K562 (cell line): Measurements from ENCODE around the gene SOS1. TPM values are rescaled to one million over a fixed set of nuclear protein-coding genes. Genes with fewer than 3 reads are reported as not detected.

Experiments used
- ATAC-seq: fragments of 200-7000 bp; cut with Tn5 transposase; 3 replicates; pipeline ENCODE4 v1.9.1; 2020; ENCODE audit warnings: moderate library complexity
- BruUV-seq: library from RNA; stranded (reverse); fragments of 400-500 nt; replicated peaks from 2 replicates; lab custom pipeline; 2021; lab: Mats Ljungman, UMichigan
- CTCF ChIA-PET: fragments of 300-600 bp; formaldehyde crosslinking; extraction: SDS; loops from one replicate; lab custom pipeline; 2021; ENCODE audit warnings: low intra/inter-chr PET ratio; lab: Yijun Ruan, JAX
- POLR2A ChIA-PET: fragments of 300-600, 350-650 bp; sonication (Branson Sonifier 250); formaldehyde crosslinking; extraction: SDS; loops from one replicate; lab custom pipeline; 2021; ENCODE audit warnings: antibody characterized with exemption, inconsistent platforms; lab: Yijun Ruan, JAX
- DNase-seq, 4 experiments: peaks; one replicate each; pipeline versions ENCODE4 v3.0.0 to v3.0.0-alpha.2; 2011 to 2018; ENCODE audit warnings: low spot score in 3 of 4, mixed read lengths in 3 of 4; ENCODE audit errors: extremely low read depth in 1 of 4
- FAIRE-seq: peaks from 2 replicates; lab custom pipeline; 2011; peaks lifted over from hg19 to GRCh38; lab: Jason Lieb, UNC
- H2AFZ ChIP-seq: 2 replicates; pipeline ENCODE4 v1.6.0; 2011; ENCODE audit warnings: low read depth, low read length, control low read depth, inconsistent platforms
- H3K27ac ChIP-seq: fragments of 200-600 bp; 3 replicates; pipeline ENCODE4 v1.8.0; 2011; ENCODE audit warnings: low read depth, mild to moderate bottlenecking, control low read depth, inconsistent platforms, low read length, moderate library complexity, mixed read lengths; ENCODE audit errors: extremely low read depth
- H3K27me3 ChIP-seq, 2 experiments: fragments of 300-600 bp in 1 of 2; 2 replicates in 1 of 2; 3 replicates in 1 of 2; pipeline versions ENCODE4 v1.6.0 to v1.8.0; 2011; ENCODE audit warnings: inconsistent platforms in 2 of 2, low read length in 2 of 2, mild to moderate bottlenecking in 1 of 2, mixed read lengths in 1 of 2, moderate library complexity in 1 of 2; ENCODE audit not compliant: control insufficient read depth in 2 of 2, insufficient read depth in 2 of 2
- H3K36me3 ChIP-seq: fragments of 300-600 bp; 3 replicates; pipeline ENCODE4 v1.8.0; 2011; ENCODE audit warnings: mild to moderate bottlenecking, low read length, inconsistent platforms; ENCODE audit not compliant: control insufficient read depth, insufficient read depth
- H3K4me1 ChIP-seq, 2 experiments: fragments of 200-600 bp in 1 of 2; replicated peaks in 1 of 2; 2 replicates in 1 of 2; 3 replicates in 1 of 2; pipeline versions ENCODE4 v1.5.1 to v1.8.0; 2011; ENCODE audit warnings: inconsistent platforms in 2 of 2, low read length in 2 of 2, mild to moderate bottlenecking in 1 of 2, mixed read lengths in 1 of 2, moderate library complexity in 1 of 2; ENCODE audit not compliant: control insufficient read depth in 2 of 2, insufficient read depth in 2 of 2
- H3K4me2 ChIP-seq: 2 replicates; pipeline ENCODE4 v1.6.1; 2011; ENCODE audit warnings: low read length, control low read depth, inconsistent platforms, mixed read lengths; ENCODE audit not compliant: insufficient read depth
- H3K4me3 ChIP-seq: fragments of 200-600 bp; sonication (generic), shearing (Covaris generic); 2 replicates; pipeline ENCODE4 v1.5.1; 2016; ENCODE audit warnings: control low read depth, inconsistent platforms
- H3K79me2 ChIP-seq: fragments of 200-600 bp; 3 replicates; pipeline ENCODE4 v1.8.0; 2011; ENCODE audit warnings: low read length, inconsistent platforms; ENCODE audit not compliant: control insufficient read depth, insufficient read depth
- H3K9ac ChIP-seq, 2 experiments: 2 replicates each; pipeline versions ENCODE4 v1.6.0 to v1.6.1; 2011; ENCODE audit warnings: low read depth in 2 of 2, low read length in 2 of 2, control low read depth in 1 of 2, inconsistent platforms in 1 of 2, mild to moderate bottlenecking in 1 of 2, mixed read lengths in 1 of 2; ENCODE audit not compliant: insufficient read depth in 1 of 2
- H3K9me1 ChIP-seq: one replicate; pipeline ENCODE4 v1.6.0; 2011; ENCODE audit warnings: inconsistent platforms, mild to moderate bottlenecking, low read length, moderate library complexity; ENCODE audit not compliant: control insufficient read depth, insufficient read depth
- H3K9me3 ChIP-seq: replicated peaks from 2 replicates; pipeline ENCODE4 v1.5.1; 2011; ENCODE audit warnings: low read depth, low read length, inconsistent platforms; ENCODE audit not compliant: control insufficient read depth, insufficient read depth
- H4K20me1 ChIP-seq: replicated peaks from 2 replicates; pipeline ENCODE4 v1.6.1; 2011; ENCODE audit warnings: low read length, inconsistent platforms, mixed read lengths; ENCODE audit not compliant: control insufficient read depth, insufficient read depth
- CBFB ChIP-seq: sonication (generic); formaldehyde crosslinking; IDR thresholded peaks from 2 replicates; pipeline ENCODE4 v1.4.0; 2020; ENCODE audit warnings: mild to moderate bottlenecking, missing genetic modification reagents
- CC2D1A ChIP-seq: fragments of 450-650 bp; IDR thresholded peaks from 2 replicates; pipeline ENCODE4 v1.6.1; 2017; ENCODE audit warnings: mild to moderate bottlenecking
- CREB3 ChIP-seq: fragments of 450-650 bp; conservative IDR thresholded peaks from 2 replicates; pipeline ENCODE4 v1.6.1; 2016; ENCODE audit warnings: missing genetic modification characterization, low read depth, mild to moderate bottlenecking, missing compliant biosample characterization, moderate library complexity
- E2F3 ChIP-seq: fragments of 250-450 bp; sonication (Bioruptor Pico); IDR thresholded peaks from 2 replicates; pipeline ENCODE4 v1.4.0; 2020; ENCODE audit warnings: mild to moderate bottlenecking
- IRF1 ChIP-seq: sonication (generic); formaldehyde crosslinking; IDR thresholded peaks from 2 replicates; pipeline ENCODE4 v1.8.0; 2022; ENCODE audit warnings: missing genetic modification reagents, mild to moderate bottlenecking, borderline replicate concordance
- TAF7 ChIP-seq: fragments of 450-650 bp; IDR thresholded peaks from 2 replicates; pipeline ENCODE4 v1.6.1; 2016; ENCODE audit warnings: missing genetic modification characterization, missing compliant biosample characterization
- TCF7 ChIP-seq: sonication (generic); IDR thresholded peaks from 2 replicates; pipeline ENCODE4 v1.6.1; 2016; ENCODE audit warnings: antibody characterized with exemption, borderline replicate concordance
- THAP7 ChIP-seq: fragments of 250-450 bp; sonication (Bioruptor Pico); IDR thresholded peaks from 2 replicates; pipeline ENCODE4 v1.5.0; 2021
- ZBTB12 ChIP-seq: fragments of 250-450 bp; sonication (Bioruptor Pico); IDR thresholded peaks from 2 replicates; pipeline ENCODE4 v1.4.0; 2020
- ZFPM2 ChIP-seq: fragments of 250-450 bp; sonication (Bioruptor Pico); IDR thresholded peaks from 2 replicates; pipeline ENCODE4 v1.5.1; 2022; ENCODE audit warnings: mild to moderate bottlenecking
- ZNF124 ChIP-seq: sonication (generic); formaldehyde crosslinking; IDR thresholded peaks from 2 replicates; pipeline ENCODE4 v1.8.1; 2022; ENCODE audit warnings: missing genetic modification reagents
- ZNF316 ChIP-seq: fragments of 450-650 bp; IDR thresholded peaks from 2 replicates; pipeline ENCODE4 v1.6.1; 2016
- ZNF395 ChIP-seq: fragments of 200-800 bp; sonication (Bioruptor generic); IDR thresholded peaks from 2 replicates; pipeline ENCODE4 v1.6.1; 2017; ENCODE audit warnings: missing genetic modification characterization, missing compliant biosample characterization
- ZNF589 ChIP-seq: fragments of 200-800 bp; sonication (Bioruptor generic); IDR thresholded peaks from 2 replicates; pipeline ENCODE4 v1.6.1; 2016; ENCODE audit warnings: low read depth, missing genetic modification characterization, missing compliant biosample characterization
- ZNF77 ChIP-seq: fragments of 250-450 bp; sonication (Bioruptor Pico); IDR thresholded peaks from 2 replicates; pipeline ENCODE4 v1.5.0; 2020
- ZNF830 ChIP-seq: fragments of 250-450 bp; sonication (Bioruptor Pico); IDR thresholded peaks from 2 replicates; pipeline ENCODE4 v1.5.0; 2021; ENCODE audit warnings: mild to moderate bottlenecking
- WGBS: fragments of 100-300 bp; shearing (Covaris generic); methylation state at CpG from one replicate; pipeline ENCODE4 v1.1.6; 2016; ENCODE audit warnings: low coverage, mixed read lengths; ENCODE audit not compliant: insufficient coverage; ENCODE audit errors: missing lambda C conversion rate; 5-methylcytosine and 5-hydroxymethylcytosine counted together
- in situ Hi-C: fragments of 300-500 bp; cut with MboI; formaldehyde crosslinking; loops from 4 replicates; pipeline ENCODE4 v1.15.0; 2018; ENCODE audit warnings: inconsistent platforms, mixed read lengths
- intact Hi-C: fragments of 100-400 bp; cut with micrococcal nuclease; formaldehyde crosslinking; loops from 2 replicates; pipeline ENCODE4 v1.14.2; 2022
- polyA plus RNA-seq, 8 experiments: library from polyadenylated mRNA; depleted of rRNA in 4 of 8; stranded (reverse) in 5 of 8; unstranded in 3 of 8; fragments of >200 nt; fragmentation: Nextera tagmentation in 2 of 8; fragmentation: Illumina TruSeq in 1 of 8; extraction: Ambion mirVana in 2 of 8; extraction: Trizol in 1 of 8; gene quantifications; 2 replicates each; pipeline versions ENCODE4 v1.2.1 to v1.2.3, GENCODE V29; 2011 to 2014; ENCODE audit warnings: inconsistent platforms in 1 of 8, missing spikeins in 1 of 8
- total RNA-seq, 7 experiments: library from RNA; depleted of rRNA in 6 of 7; stranded (reverse); fragments of >200 nt in 6 of 7; fragmentation: Illumina TruSeq in 2 of 7; extraction: Trizol in 2 of 7; gene quantifications; 2 replicates each; pipeline versions ENCODE4 v1.2.1 to v1.2.3, GENCODE V29; 2011 to 2021; ENCODE audit warnings: low replicate concordance in 1 of 7

Gene SOS1
- total and polyA plus RNA-seq, 9 of the 15 experiments (the other 6 are each of a cell fraction or from before 2014, with no cell fraction given), result 2.5 to 27.1 (median 16.3) TPM

- no peak for FAIRE-seq
- CTCF ChIA-PET, result interaction anchor here (0.7 to 1.1 kb wide), 2 partner anchors 279 to 282 kb away, joined by 3 read pairs; no protein-coding TSS in a partner anchor
- H3K9ac ChIP-seq, result no peak overlapping the region
- no peaks in the 10 kb centered on the region for H3K9me1 ChIP-seq
- H3K4me2 ChIP-seq, result no peak overlapping the region
- H3K27me3 ChIP-seq, result no peaks in the 10 kb centered on the region; a peak in 2 of 5 replicates
- 44% methylated on average over 2 of the region's 3 CpGs for WGBS
- ATAC-seq, result no peak
- no peak overlapping the region for H2AFZ ChIP-seq
- no peak overlapping the region for H3K27ac ChIP-seq
- no peaks in the 10 kb centered on the region for H3K9me3 ChIP-seq
- in situ Hi-C loops, result loop anchor here (25.0 kb wide), 1 partner anchor 289 kb away; the partner anchor contains the start of gene CDKL4
- no TSS peak for BruUV-seq
- no peak for TF ChIP-seq ZNF316
- TF ChIP-seq ZNF124, result no peak
- no peak for TF ChIP-seq TCF7
- TF ChIP-seq ZNF830 (CRISPR knock-in tag), result no peak
- no peak for TF ChIP-seq CBFB
- no peak for TF ChIP-seq ZNF77 (CRISPR knock-in tag)
- TF ChIP-seq CC2D1A, result no peak
- TF ChIP-seq ZBTB12 (CRISPR knock-in tag), result no peak
- no peak for TF ChIP-seq CREB3
- no peak for TF ChIP-seq E2F3
- TF ChIP-seq ZFPM2, result no peak
- no peak for TF ChIP-seq IRF1 (CRISPR knock-in tag)
- TF ChIP-seq THAP7 (CRISPR knock-in tag), result no peak
- no peak for TF ChIP-seq TAF7
- TF ChIP-seq ZNF395 (CRISPR knock-in tag), result no peak
- TF ChIP-seq ZNF589 (CRISPR knock-in tag), result no peak
- TF ChIP-seq, all 486 proteins: peak for 0
- H3K4me3 ChIP-seq, result no peak overlapping the region
- H3K36me3 ChIP-seq, result no peaks in the 10 kb centered on the region
- no peak for DNase-seq
- peaks cover 3 to 10% of the 10 kb centered on the region in 2 experiments; a peak in 3 of 5 replicates for H3K4me1 ChIP-seq
- no peaks in the 10 kb centered on the region for H4K20me1 ChIP-seq
- no peaks in the 10 kb centered on the region for H3K79me2 ChIP-seq
- intact Hi-C loops, result loop anchor here (5.0 kb wide), 2 partner anchors 104 to 174 kb away; partner anchors contain the start of gene SOS1
- POLR2A ChIA-PET, result interaction anchor here (1.0 to 1.1 kb wide), 2 partner anchors 17 to 197 kb away, joined by 4 read pairs; partner anchors contain the start of gene SRSF7
These were observed 172.4 kb downstream of the SOS1 start for GRCh38 chr2:38948387-38948882.
